Measurements from ENCODE around the gene RAD51B.

Gene RAD51B

DNA sequence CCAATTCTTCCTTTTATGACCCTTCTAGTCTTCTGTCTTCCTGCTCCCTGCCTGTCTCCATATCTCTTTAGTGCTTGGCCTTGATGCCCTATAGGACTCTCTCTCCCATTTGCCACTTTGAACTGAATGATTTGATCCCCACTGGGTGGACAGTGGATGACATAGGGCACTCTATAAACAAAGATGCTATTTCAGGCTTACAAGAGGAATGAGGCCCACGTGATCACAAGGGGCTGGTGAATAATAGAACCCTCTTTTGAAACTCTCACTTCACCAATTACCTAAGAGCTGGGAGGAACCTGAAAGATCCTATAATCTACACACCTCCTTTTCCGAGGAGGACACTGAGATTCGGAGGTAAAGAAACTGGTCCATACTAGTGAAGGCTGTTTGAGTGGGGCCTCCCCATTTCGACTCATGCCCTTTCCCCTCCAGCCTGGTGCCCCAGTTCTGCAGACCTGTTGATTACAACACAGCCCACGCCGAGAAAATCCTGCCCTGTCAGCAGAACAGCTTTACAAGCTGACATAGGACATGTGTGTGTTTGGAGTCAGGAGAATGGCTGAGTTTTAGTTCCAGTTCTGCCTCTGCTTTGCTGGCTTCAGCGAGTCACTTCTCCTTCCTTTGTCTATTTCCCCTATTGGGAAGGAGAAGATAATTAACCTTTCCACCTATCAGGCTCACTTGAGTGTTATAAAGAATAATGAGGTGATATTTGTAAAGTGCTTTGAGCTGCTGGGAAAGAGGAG, 573.0 kb downstream of the RAD51B start:
- Histone ChIP-seq H3K27ac (replicated peaks) (no peak overlapping the region), H3K27me3 (ENCODE audit: insufficient read depth, poor library complexity, severe bottlenecking) (no peaks in the 10 kb centered on the region), H3K4me3 (replicated peaks; ENCODE audit: insufficient read depth, low read length) (no peak overlapping the region)
- DNase-seq (ENCODE audit: low read depth in 1 of 2, low spot score in 1 of 2), result peak in 1 of 2 experiments; percentile 7
- TF ChIP-seq SPI1 (IDR thresholded peaks at IDR 0.05; ENCODE audit: borderline replicate concordance, low read depth), result no peak
- TF ChIP-seq CTCF (IDR thresholded peaks at IDR 0.05; ENCODE audit: insufficient read depth, low read length), result no peak
- no peak for TF ChIP-seq POLR2AphosphoS5 (IDR thresholded peaks at IDR 0.05; ENCODE audit: low read depth)
- TF ChIP-seq, protein P1, sequence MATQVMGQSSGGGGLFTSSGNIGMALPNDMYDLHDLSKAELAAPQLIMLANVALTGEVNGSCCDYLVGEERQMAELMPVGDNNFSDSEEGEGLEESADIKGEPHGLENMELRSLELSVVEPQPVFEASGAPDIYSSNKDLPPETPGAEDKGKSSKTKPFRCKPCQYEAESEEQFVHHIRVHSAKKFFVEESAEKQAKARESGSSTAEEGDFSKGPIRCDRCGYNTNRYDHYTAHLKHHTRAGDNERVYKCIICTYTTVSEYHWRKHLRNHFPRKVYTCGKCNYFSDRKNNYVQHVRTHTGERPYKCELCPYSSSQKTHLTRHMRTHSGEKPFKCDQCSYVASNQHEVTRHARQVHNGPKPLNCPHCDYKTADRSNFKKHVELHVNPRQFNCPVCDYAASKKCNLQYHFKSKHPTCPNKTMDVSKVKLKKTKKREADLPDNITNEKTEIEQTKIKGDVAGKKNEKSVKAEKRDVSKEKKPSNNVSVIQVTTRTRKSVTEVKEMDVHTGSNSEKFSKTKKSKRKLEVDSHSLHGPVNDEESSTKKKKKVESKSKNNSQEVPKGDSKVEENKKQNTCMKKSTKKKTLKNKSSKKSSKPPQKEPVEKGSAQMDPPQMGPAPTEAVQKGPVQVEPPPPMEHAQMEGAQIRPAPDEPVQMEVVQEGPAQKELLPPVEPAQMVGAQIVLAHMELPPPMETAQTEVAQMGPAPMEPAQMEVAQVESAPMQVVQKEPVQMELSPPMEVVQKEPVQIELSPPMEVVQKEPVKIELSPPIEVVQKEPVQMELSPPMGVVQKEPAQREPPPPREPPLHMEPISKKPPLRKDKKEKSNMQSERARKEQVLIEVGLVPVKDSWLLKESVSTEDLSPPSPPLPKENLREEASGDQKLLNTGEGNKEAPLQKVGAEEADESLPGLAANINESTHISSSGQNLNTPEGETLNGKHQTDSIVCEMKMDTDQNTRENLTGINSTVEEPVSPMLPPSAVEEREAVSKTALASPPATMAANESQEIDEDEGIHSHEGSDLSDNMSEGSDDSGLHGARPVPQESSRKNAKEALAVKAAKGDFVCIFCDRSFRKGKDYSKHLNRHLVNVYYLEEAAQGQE (IDR thresholded peaks at IDR 0.05; ENCODE audit: insufficient replicate concordance, low read depth), result no peak
- TF ChIP-seq GABPA (IDR thresholded peaks at IDR 0.05; ENCODE audit: low read depth), result no peak

GRCh38 chr14:68393259-68393658, 573.7 kb downstream of the RAD51B start:
- H3K27ac ChIP-seq (replicated peaks), result no peak overlapping the region
- no peak for DNase-seq (ENCODE audit: low read depth in 1 of 2, low spot score in 1 of 2)
- no peaks in the 10 kb centered on the region for H3K27me3 ChIP-seq (ENCODE audit: insufficient read depth, poor library complexity, severe bottlenecking)
- TF ChIP-seq POLR2AphosphoS5 (IDR thresholded peaks at IDR 0.05; ENCODE audit: low read depth), result no peak
- no peak for TF ChIP-seq SPI1 (IDR thresholded peaks at IDR 0.05; ENCODE audit: borderline replicate concordance, low read depth)
- no peak for TF ChIP-seq CTCF (IDR thresholded peaks at IDR 0.05; ENCODE audit: insufficient read depth, low read length)
- TF ChIP-seq GABPA (IDR thresholded peaks at IDR 0.05; ENCODE audit: low read depth), result no peak
- TF ChIP-seq, protein P1 (IDR thresholded peaks at IDR 0.05; ENCODE audit: insufficient replicate concordance, low read depth), result no peak
- H3K4me3 ChIP-seq (replicated peaks; ENCODE audit: insufficient read depth, low read length), result no peak overlapping the region

- TF ChIP-seq SPI1 (IDR thresholded peaks at IDR 0.05; ENCODE audit: borderline replicate concordance, low read depth) (no peak), CTCF (IDR thresholded peaks at IDR 0.05; ENCODE audit: insufficient read depth, low read length) (no peak), GABPA (IDR thresholded peaks at IDR 0.05; ENCODE audit: low read depth) (no peak), POLR2AphosphoS5 (IDR thresholded peaks at IDR 0.05; ENCODE audit: low read depth) (no peak)
- TF ChIP-seq, protein P1 (IDR thresholded peaks at IDR 0.05; ENCODE audit: insufficient replicate concordance, low read depth), result no peak
- no peak overlapping the region for H3K4me3 ChIP-seq (replicated peaks; ENCODE audit: insufficient read depth, low read length)
These were observed 574.7 kb downstream of the RAD51B start for GRCh38 chr14:68394118-68394763.

More at GRCh38 chr14:68394118-68394763, 574.7 kb downstream of the RAD51B start:
- Histone ChIP-seq H3K27me3 (ENCODE audit: insufficient read depth, poor library complexity, severe bottlenecking) (no peaks in the 10 kb centered on the region), H3K27ac (replicated peaks) (no peak overlapping the region)
- no peak for DNase-seq (ENCODE audit: low read depth in 1 of 2, low spot score in 1 of 2)

All from HL-60 (cell line).